GM21447 (cell line): Measurements from ENCODE around the gene NTSR1.

Source experiments
- ATAC-seq: cut with Tn5 transposase; IDR thresholded peaks from one replicate; pipeline ENCODE4 v1.9.1; 2021; ENCODE audit not compliant: unreplicated experiment

NTSR1 gene

GRCh38 chr20:62752671-62753501 is 44.2 kb downstream of the NTSR1 start:
- ATAC-seq: no peak

GRCh38 chr20:62753626-62754025 is 45.0 kb downstream of the NTSR1 start:
- no peak for ATAC-seq

DNA sequence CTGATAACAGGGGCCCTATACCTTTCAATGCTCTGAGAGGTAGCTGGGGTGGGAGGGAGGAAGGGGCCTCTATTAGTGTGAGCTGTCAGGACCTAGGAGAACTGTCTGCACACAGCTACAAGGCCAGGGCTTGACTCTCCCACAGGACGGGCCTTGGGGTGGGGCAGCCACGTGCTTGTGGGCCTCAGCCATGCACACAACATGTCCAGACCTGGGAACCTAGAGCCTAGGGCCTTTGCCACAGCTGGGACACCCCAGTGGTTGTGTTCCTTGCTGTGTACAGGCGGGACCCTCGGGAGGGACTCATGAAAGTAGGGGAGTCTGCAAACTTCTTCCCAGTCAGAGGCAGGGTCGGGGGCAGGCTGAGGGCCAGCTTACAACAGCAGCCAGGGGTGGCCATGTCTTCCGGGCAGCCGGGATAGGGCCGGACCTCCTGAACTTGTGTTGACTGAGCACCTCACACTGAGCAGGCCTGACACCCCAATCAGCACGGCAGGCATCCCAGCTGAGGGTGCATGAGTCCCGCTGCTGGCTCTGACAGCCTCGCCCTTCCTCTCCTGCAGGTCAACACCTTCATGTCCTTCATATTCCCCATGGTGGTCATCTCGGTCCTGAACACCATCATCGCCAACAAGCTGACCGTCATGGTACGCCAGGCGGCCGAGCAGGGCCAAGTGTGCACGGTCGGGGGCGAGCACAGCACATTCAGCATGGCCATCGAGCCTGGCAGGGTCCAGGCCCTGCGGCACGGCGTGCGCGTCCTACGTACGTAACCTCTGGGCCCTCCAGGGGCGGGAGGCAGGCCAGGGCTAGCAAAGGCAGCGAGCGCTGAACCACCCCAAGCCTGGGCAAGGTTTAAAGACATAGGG is 45.7 kb downstream of the NTSR1 start:
- ATAC-seq: no peak

GRCh38 chr20:62754991-62755356 is 46.3 kb downstream of the NTSR1 start:
- no peak for ATAC-seq

DNA sequence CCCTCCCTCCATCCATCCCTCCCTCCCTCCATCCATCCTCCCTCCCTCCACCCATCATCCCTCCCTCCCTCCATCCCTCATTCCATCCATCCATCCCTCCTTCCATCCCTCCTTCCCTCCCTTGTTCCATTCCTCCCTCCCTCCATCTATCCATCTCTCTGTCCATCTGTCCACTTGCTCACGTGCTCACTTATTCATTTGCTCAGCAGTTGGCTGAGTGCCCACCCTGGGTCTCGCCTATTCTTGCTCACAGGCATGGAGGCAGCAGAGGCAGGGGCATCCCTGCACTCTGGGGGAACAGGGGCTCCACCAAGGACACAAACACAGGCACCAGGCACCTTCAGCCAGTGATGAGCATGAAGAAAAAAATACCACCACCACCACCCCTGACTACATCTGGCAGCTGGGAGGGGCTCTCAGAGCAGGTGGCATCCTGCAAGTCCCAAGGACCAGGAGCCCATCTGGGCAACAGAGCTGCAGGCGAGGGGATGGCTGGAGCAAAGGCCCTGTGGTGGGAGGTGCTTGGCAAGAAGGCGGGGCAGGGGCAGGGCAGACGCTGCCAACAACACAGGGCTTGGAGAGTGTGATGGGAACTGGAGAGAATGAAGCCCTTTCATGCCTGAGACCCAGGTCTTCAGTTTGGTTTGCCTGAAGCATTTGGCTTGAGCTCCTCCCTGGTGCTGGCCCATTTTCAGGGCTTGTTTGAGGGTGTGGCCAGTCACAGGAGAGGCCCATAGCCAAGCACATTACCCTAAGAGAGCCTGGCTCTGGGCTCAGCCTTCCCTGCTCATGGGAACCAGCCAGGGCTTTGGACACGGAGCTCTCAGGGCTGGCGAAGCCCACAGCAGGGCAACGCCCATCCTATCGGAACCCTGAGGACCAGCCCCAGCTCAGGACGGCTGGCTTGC is 47.4 kb downstream of the NTSR1 start:
- no peak for ATAC-seq

DNA sequence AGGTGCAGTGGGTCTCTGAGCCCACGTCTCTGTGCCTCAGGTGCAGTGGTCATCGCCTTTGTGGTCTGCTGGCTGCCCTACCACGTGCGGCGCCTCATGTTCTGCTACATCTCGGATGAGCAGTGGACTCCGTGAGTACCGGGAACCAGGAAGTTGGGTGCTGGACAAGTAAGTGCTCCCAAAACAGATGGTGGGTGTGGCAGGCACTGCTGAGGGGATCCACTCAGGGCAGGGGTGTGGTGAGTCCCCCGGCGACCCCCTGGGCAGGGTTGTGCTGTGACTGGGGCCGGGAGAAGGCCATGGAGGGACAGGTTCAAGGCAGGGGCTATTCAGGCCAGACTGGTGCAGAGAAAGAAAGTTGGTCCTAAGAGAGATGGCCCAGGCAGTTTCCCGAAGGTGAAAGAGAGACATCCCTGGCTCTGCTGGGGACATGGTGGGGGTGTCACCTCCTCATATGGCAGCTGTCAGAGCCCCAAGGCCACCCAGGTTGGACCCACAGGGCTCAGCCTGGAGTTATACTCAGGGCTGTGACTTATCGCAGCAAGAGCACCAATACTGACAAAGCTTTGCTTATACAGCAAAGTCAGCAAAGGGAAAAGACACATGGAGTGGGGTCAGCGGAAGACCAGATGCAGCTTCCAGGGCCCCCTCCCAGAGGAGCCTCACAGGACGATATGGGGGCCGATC is 49.7 kb downstream of the NTSR1 start:
- ATAC-seq: no peak

- ATAC-seq: no peak
Observed at GRCh38 chr20:62759981-62760431, 51.4 kb downstream of the NTSR1 start.

DNA sequence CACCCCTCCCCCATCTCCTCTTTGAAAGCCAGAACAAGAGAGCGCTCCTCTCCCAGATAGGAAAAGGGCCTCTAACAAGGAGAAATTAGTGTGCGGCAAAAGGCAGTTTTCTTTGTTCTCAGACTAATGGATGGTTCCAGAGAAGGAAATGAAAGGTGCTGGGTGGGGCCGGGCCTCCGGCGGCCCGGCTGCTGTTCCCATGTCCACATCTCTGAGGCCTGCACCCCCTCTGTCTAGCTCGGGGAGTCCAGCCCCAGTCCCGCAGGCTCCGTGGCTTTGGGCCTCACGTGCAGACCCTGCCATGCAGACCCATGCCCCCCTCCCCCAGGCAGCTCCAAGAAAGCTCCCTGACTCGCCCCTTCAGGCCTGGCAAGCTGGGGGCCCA is 51.8 kb downstream of the NTSR1 start:
- ATAC-seq: no peak

DNA sequence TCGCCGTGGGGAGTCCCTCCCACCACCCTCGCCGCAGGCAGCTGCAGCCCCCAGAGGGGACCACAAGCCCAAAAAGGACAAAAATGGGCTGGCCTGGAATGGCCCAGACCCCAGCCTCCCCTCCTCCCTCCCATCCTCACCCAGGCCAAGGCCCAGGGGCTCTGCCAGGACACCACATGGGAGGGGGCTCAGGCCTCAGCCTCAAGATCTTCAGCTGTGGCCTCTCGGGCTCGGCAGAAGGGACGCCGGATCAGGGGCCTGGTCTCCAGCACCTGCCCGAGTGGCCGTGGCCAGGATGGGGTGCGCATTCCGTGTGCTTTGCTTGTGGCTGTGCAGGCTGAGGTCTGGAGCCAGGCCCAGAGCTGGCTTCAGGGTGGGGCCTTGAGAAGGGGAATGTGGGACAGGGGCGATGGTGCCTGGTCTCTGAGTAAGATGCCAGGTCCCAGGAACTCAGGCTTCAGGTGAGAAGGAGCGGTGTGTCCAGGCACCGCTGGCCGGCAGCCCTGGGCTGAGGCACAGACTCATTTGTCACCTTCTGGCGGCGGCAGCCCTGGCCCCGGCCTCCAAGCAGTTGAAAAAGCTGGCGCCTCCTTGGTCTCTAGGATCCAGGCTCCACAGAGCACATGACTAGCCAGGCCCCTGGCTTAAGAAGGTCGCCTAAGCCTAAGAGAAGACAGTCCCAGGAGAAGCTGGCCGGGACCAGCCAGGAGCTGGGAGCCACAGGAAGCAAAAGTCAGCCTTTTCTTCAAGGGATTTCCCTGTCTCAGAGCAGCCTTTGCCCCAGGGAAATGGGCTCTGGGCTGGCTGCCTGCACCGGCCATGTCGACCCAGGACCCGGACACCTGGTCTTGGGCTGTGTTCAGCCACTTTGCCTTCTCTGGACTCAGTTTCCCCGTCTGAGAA is 52.5 kb downstream of the NTSR1 start:
- ATAC-seq: no peak

- ATAC-seq: no peak
Observed at GRCh38 chr20:62761759-62762131, 53.1 kb downstream of the NTSR1 start.

DNA sequence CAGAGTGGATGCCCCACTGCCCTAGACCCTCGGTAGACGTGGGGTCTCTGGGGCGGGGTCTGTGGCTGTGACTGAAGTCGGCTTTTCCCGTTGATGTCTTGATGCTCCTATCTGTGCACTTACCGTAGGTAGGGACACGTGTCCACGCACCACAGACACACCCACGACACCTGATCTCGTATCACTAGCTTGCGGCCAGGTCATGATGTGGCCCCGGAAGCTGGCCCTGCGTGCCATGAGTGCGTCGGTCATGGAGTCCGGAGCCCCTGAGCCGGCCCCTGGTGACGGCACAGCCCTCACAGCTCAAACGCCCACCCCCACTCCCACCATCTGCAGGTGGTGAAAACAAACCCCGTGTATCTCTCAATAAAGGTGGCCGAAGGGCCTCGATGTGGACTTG is 53.7 kb downstream of the NTSR1 start:
- no peak for ATAC-seq

GRCh38 chr20:62762801-62763368 is 54.2 kb downstream of the NTSR1 start:
- no peak for ATAC-seq

GRCh38 chr20:62763404-62763803 is 54.8 kb downstream of the NTSR1 start:
- ATAC-seq: no peak

DNA sequence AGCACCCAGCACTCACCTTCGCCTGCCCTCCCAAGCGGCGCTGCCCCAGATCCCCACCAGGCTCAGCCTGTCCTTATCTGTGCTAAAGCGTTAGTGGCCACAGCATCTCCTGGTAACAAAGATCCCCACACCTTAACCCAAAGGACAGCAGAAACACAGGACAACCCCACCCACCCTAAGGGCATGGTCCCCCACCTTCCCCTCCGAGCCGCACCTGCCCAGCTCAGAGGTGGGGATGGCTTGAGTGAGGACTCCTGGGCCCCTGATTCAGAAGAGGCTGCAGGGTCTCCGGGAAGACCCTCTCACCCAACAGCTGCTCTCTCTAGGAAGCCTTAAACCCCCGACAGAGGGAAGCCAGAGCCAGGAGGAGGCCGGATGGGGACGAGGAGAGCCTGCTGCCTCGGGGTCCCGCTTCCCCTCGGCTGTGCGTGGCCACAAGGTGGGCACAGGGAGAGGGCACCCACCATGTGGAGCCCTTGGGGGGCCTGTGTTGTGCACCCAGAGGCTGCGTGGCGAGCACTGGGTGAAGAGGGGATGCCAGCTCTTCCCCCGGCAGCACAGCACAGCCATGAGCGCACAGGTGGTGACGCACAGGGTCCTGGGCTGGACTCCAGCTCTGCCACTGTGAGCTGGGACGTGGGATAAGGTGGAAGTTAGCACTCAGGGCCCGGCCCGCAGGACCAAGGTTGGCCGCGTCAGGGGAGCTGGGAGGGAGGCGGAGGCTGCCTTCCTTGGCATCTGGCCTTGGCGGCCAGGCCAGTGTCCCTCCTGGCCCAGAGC is 55.7 kb downstream of the NTSR1 start:
- ATAC-seq: no peak

GRCh38 chr20:62765021-62765420 is 56.4 kb downstream of the NTSR1 start:
- ATAC-seq: no peak

DNA sequence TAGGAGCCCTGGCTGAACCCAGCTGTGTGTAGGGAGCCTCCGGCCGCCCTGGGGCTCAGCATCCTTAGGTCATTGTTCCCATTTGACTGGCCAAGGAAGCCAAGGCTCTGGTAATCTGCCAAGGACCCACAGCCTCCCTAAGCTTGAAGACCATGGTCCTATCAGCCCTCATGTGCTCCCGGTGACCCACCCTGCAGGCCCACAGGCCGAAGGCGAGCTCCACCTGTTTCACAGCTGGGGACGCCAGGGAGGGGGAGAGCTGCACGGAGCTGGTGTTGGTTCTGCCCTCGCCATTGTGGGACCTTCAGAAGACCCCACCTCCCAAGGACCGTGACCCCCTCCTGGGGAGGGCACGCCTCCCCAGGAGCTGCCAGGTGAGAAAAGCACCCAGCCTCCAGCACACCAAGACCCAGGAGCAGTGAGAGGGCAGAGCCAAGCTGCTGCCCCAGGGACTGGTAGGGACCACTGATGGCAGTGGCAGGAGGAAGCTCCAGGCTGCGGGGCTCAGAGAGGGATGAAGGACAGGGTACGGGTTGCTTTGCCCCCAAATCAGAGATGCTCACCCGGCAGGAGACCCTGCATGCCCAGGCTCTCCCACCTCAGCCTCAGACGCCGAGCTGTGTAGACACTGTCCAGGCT is 56.9 kb downstream of the NTSR1 start:
- ATAC-seq: no peak

DNA sequence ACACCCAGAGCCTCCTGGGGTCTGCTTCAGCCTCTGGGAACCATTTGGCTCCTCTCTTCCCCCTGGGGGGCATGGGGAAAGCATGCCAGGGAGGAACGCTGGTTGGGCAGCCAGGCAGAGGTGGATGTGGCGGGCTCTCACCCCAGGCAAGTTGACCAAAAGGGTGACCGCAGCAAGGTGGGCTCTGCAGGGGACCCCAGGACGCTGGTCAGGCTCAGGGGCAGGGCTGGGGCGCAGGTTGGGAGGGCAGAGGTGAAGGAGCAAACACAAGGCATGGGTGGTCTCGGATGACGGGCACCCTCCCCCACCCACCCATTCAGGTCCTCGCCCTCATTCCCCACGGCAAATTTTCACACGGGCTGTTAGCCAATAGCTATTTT is 57.4 kb downstream of the NTSR1 start:
- no peak for ATAC-seq

- ATAC-seq: no peak
Observed at GRCh38 chr20:62766716-62767115, 58.1 kb downstream of the NTSR1 start.
